ENCODE data around the gene KCNN4.

Gene KCNN4

DNA sequence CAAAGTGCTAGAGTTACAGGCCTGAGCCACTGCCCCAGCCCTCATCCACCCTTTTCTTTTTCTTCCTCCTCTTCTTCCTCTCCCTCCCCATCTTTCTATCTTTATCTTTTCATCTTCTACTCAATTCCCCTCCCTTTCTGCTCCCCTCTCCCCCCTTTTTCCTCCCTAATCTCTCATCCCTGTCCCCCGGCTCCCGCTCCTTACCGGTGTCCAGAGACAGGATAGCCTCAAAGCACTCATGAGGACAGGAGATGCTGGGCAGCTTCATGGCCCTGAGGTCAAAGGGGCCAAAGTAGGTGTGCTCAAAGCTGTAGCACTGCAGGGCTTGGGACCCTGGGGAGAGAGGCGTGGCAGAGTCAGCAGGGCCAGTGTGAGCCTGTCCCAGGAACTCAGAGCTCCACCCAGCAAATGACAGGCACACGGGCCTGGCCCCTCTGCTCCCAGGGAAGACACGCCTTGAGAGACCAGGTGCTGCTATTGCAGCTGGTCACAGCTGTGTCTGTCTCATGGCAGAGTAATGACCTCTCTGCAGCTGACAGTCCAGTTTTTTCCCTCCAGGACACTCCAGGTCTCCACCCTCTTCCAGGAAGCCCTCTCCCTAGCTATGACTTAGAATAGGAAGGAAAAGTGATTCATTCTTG is 18.8 kb upstream of the KCNN4 start:
- no peak overlapping the region for H3K4me3 ChIP-seq (ENCODE audit: control insufficient read depth in 1 of 7, extremely low read depth in 1 of 7, insufficient read depth in 4 of 7, low read depth in 2 of 7, low read length in 6 of 7)
- ChIA-PET POLR2A (interaction anchor here (0.6 kb wide), 1 partner anchor 30 kb away, joined by 3 read pairs; no protein-coding TSS in a partner anchor), CTCF (interaction anchor here (1.1 to 1.4 kb wide), 3 partner anchors 10 to 37 kb away, joined by 3 to 8 read pairs (median 3); partner anchors contain the start of gene KCNN4)
- H3K27ac ChIP-seq (ENCODE audit: insufficient read depth in 1 of 2, low read depth in 1 of 2, low read length in 2 of 2, poor library complexity in 1 of 2, severe bottlenecking in 2 of 2): no peak overlapping the region
- H3K4me1 ChIP-seq (ENCODE audit: control extremely low read depth in 1 of 4, control insufficient read depth in 4 of 4, insufficient read depth in 4 of 4, low read length in 3 of 4): peaks cover 0 to 13% (median 9%) of the 10 kb centered on the region in 4 experiments
- H3K9me3 ChIP-seq (ENCODE audit: control extremely low read depth in 1 of 5, control insufficient read depth in 4 of 5, insufficient read depth in 2 of 5, low read depth in 1 of 5, low read length in 4 of 5): peaks cover 0 to 2% (median 0%) of the 10 kb centered on the region in 5 experiments
- H3K36me3 ChIP-seq (ENCODE audit: control insufficient read depth in 4 of 4, insufficient read depth in 4 of 4, low read length in 3 of 4): peaks cover 0 to 4% (median 0%) of the 10 kb centered on the region in 4 experiments
- 93% methylated on average over 6 of the region's 6 CpGs for WGBS (ENCODE audit: insufficient coverage)
- no peak for DNase-seq
- peaks cover 0 to 33% (median 0%) of the 10 kb centered on the region in 5 experiments for H3K27me3 ChIP-seq (replicated peaks in 2 of 5; ENCODE audit: control insufficient read depth in 4 of 5, insufficient read depth in 5 of 5, low read length in 4 of 5)

GRCh38 chr19:43798546-43799409 is 18.0 kb upstream of the KCNN4 start:
- H3K9me3 ChIP-seq (ENCODE audit: control extremely low read depth in 1 of 5, control insufficient read depth in 4 of 5, insufficient read depth in 2 of 5, low read depth in 1 of 5, low read length in 4 of 5): peaks cover 0 to 2% (median 0%) of the 10 kb centered on the region in 5 experiments
- 18% methylated on average over 69 of the region's 70 CpGs for WGBS (ENCODE audit: insufficient coverage)
- H3K4me1 ChIP-seq (ENCODE audit: control extremely low read depth in 1 of 4, control insufficient read depth in 4 of 4, insufficient read depth in 4 of 4, low read length in 3 of 4): peaks cover 0 to 16% (median 10%) of the 10 kb centered on the region in 4 experiments
- DNase-seq: peak; percentile 27 to 77 (median 62)
- POLR2A ChIA-PET: interaction anchor here (0.6 kb wide), 1 partner anchor 29 kb away, joined by 3 read pairs; no protein-coding TSS in a partner anchor
- H3K27me3 ChIP-seq (replicated peaks in 2 of 5; ENCODE audit: control insufficient read depth in 4 of 5, insufficient read depth in 5 of 5, low read length in 4 of 5): peaks cover 0 to 29% (median 0%) of the 10 kb centered on the region in 5 experiments
- H3K36me3 ChIP-seq (ENCODE audit: control insufficient read depth in 4 of 4, insufficient read depth in 4 of 4, low read length in 3 of 4): peaks cover 0 to 4% (median 0%) of the 10 kb centered on the region in 4 experiments
- CTCF ChIA-PET: interaction anchor here (1.1 kb wide), 2 partner anchors 19 to 36 kb away, joined by 3 read pairs; partner anchors contain the start of gene KCNN4
- H3K4me3 ChIP-seq (ENCODE audit: control insufficient read depth in 1 of 7, extremely low read depth in 1 of 7, insufficient read depth in 4 of 7, low read depth in 2 of 7, low read length in 6 of 7): peak overlapping the region; percentile 25 to 84 (median 61)
- no peak overlapping the region for H3K27ac ChIP-seq (ENCODE audit: insufficient read depth in 1 of 2, low read depth in 1 of 2, low read length in 2 of 2, poor library complexity in 1 of 2, severe bottlenecking in 2 of 2)

- CTCF ChIA-PET: no interaction called here
- Histone ChIP-seq H3K4me3 (ENCODE audit: control insufficient read depth in 1 of 7, extremely low read depth in 1 of 7, insufficient read depth in 4 of 7, low read depth in 2 of 7, low read length in 6 of 7) (peak overlapping the region; percentile 25 to 84 (median 61)), H3K9me3 (ENCODE audit: control extremely low read depth in 1 of 5, control insufficient read depth in 4 of 5, insufficient read depth in 2 of 5, low read depth in 1 of 5, low read length in 4 of 5) (peaks cover 0 to 2% (median 0%) of the 10 kb centered on the region in 5 experiments), H3K27me3 (replicated peaks in 2 of 5; ENCODE audit: control insufficient read depth in 4 of 5, insufficient read depth in 5 of 5, low read length in 4 of 5) (peaks cover 0 to 31% (median 0%) of the 10 kb centered on the region in 5 experiments), H3K4me1 (ENCODE audit: control extremely low read depth in 1 of 4, control insufficient read depth in 4 of 4, insufficient read depth in 4 of 4, low read length in 3 of 4) (peaks cover 0 to 23% (median 15%) of the 10 kb centered on the region in 4 experiments), H3K36me3 (ENCODE audit: control insufficient read depth in 4 of 4, insufficient read depth in 4 of 4, low read length in 3 of 4) (peaks cover 0 to 4% (median 0%) of the 10 kb centered on the region in 4 experiments), H3K27ac (ENCODE audit: insufficient read depth in 1 of 2, low read depth in 1 of 2, low read length in 2 of 2, poor library complexity in 1 of 2, severe bottlenecking in 2 of 2) (no peak overlapping the region)
- WGBS (ENCODE audit: insufficient coverage): 48% methylated on average over 5 of the region's 5 CpGs
- POLR2A ChIA-PET: no interaction called here
- no peak for DNase-seq
Observed at GRCh38 chr19:43798026-43798545, 17.3 kb upstream of the KCNN4 start.

GRCh38 chr19:43797556-43797955 is 16.8 kb upstream of the KCNN4 start:
- no peak for DNase-seq
- WGBS (ENCODE audit: insufficient coverage): 95% methylated on average over 6 of the region's 7 CpGs
- Histone ChIP-seq H3K27ac (ENCODE audit: insufficient read depth in 1 of 2, low read depth in 1 of 2, low read length in 2 of 2, poor library complexity in 1 of 2, severe bottlenecking in 2 of 2) (no peak overlapping the region), H3K27me3 (replicated peaks in 2 of 5; ENCODE audit: control insufficient read depth in 4 of 5, insufficient read depth in 5 of 5, low read length in 4 of 5) (peaks cover 0 to 28% (median 2%) of the 10 kb centered on the region in 5 experiments), H3K4me3 (ENCODE audit: control insufficient read depth in 1 of 7, extremely low read depth in 1 of 7, insufficient read depth in 4 of 7, low read depth in 2 of 7, low read length in 6 of 7) (no peak overlapping the region), H3K4me1 (ENCODE audit: control extremely low read depth in 1 of 4, control insufficient read depth in 4 of 4, insufficient read depth in 4 of 4, low read length in 3 of 4) (peaks cover 0 to 24% (median 15%) of the 10 kb centered on the region in 4 experiments), H3K36me3 (ENCODE audit: control insufficient read depth in 4 of 4, insufficient read depth in 4 of 4, low read length in 3 of 4) (peaks cover 0 to 4% (median 0%) of the 10 kb centered on the region in 4 experiments), H3K9me3 (ENCODE audit: control extremely low read depth in 1 of 5, control insufficient read depth in 4 of 5, insufficient read depth in 2 of 5, low read depth in 1 of 5, low read length in 4 of 5) (peaks cover 0 to 2% (median 0%) of the 10 kb centered on the region in 5 experiments)
- ChIA-PET CTCF (interaction anchor here (0.9 to 1.8 kb wide), 4 partner anchors 9 to 55 kb away, joined by 3 to 5 read pairs (median 4); no protein-coding TSS in a partner anchor), POLR2A (no interaction called here)

GRCh38 chr19:43797118-43797517 is 16.3 kb upstream of the KCNN4 start:
- CTCF ChIA-PET: interaction anchor here (0.9 to 1.8 kb wide), 5 partner anchors 9 to 54 kb away, joined by 3 to 5 read pairs (median 3); no protein-coding TSS in a partner anchor
- WGBS (ENCODE audit: insufficient coverage): 62% methylated on average over 6 of the region's 6 CpGs

GRCh38 chr19:43790587-43790986 is 9.8 kb upstream of the KCNN4 start:
- Histone ChIP-seq H3K36me3 (ENCODE audit: control insufficient read depth in 4 of 4, insufficient read depth in 4 of 4, low read length in 3 of 4) (no peaks in the 10 kb centered on the region), H3K27me3 (replicated peaks in 2 of 5; ENCODE audit: control insufficient read depth in 4 of 5, insufficient read depth in 5 of 5, low read length in 4 of 5) (peaks cover 0 to 3% (median 2%) of the 10 kb centered on the region in 5 experiments), H3K4me3 (ENCODE audit: control insufficient read depth in 1 of 7, extremely low read depth in 1 of 7, insufficient read depth in 4 of 7, low read depth in 2 of 7, low read length in 6 of 7) (no peak overlapping the region), H3K27ac (ENCODE audit: insufficient read depth in 1 of 2, low read depth in 1 of 2, low read length in 2 of 2, poor library complexity in 1 of 2, severe bottlenecking in 2 of 2) (no peak overlapping the region), H3K4me1 (ENCODE audit: control extremely low read depth in 1 of 4, control insufficient read depth in 4 of 4, insufficient read depth in 4 of 4, low read length in 3 of 4) (peaks cover 0 to 14% (median 7%) of the 10 kb centered on the region in 4 experiments), H3K9me3 (ENCODE audit: control extremely low read depth in 1 of 5, control insufficient read depth in 4 of 5, insufficient read depth in 2 of 5, low read depth in 1 of 5, low read length in 4 of 5) (no peaks in the 10 kb centered on the region)
- no peak for DNase-seq
- ChIA-PET CTCF (interaction anchor here (0.8 to 1.7 kb wide), 3 partner anchors 12 to 45 kb away, joined by 4 to 6 read pairs (median 6); no protein-coding TSS in a partner anchor), POLR2A (no interaction called here)
- whole genome bisulfite sequencing (ENCODE audit: insufficient coverage): 20% methylated on average over 3 of the region's 3 CpGs

More at GRCh38 chr19:43797118-43797517, 16.3 kb upstream of the KCNN4 start:
- Histone ChIP-seq H3K27me3 (replicated peaks in 2 of 5; ENCODE audit: control insufficient read depth in 4 of 5, insufficient read depth in 5 of 5, low read length in 4 of 5) (peaks cover 0 to 25% (median 2%) of the 10 kb centered on the region in 5 experiments), H3K27ac (ENCODE audit: insufficient read depth in 1 of 2, low read depth in 1 of 2, low read length in 2 of 2, poor library complexity in 1 of 2, severe bottlenecking in 2 of 2) (no peak overlapping the region), H3K9me3 (ENCODE audit: control extremely low read depth in 1 of 5, control insufficient read depth in 4 of 5, insufficient read depth in 2 of 5, low read depth in 1 of 5, low read length in 4 of 5) (peaks cover 0 to 2% (median 0%) of the 10 kb centered on the region in 5 experiments), H3K36me3 (ENCODE audit: control insufficient read depth in 4 of 4, insufficient read depth in 4 of 4, low read length in 3 of 4) (peaks cover 0 to 4% (median 0%) of the 10 kb centered on the region in 4 experiments), H3K4me3 (ENCODE audit: control insufficient read depth in 1 of 7, extremely low read depth in 1 of 7, insufficient read depth in 4 of 7, low read depth in 2 of 7, low read length in 6 of 7) (no peak overlapping the region), H3K4me1 (ENCODE audit: control extremely low read depth in 1 of 4, control insufficient read depth in 4 of 4, insufficient read depth in 4 of 4, low read length in 3 of 4) (peaks cover 0 to 24% (median 15%) of the 10 kb centered on the region in 4 experiments)
- DNase-seq: no peak
- POLR2A ChIA-PET: no interaction called here

All from common myeloid progenitor, CD34-positive (primary cell).